HPDE6-E6E7 (cell line): Measurements from ENCODE around the gene VIPR1.
"Not testable (repeated sequence)": the region's sequence is repeated elsewhere in the genome, so short reads cannot be mapped to it uniquely, and the experiment has no call there.

Source experiments
- DNase-seq: peaks from one replicate; pipeline ENCODE4 v3.0.0; 2011; ENCODE audit warnings: missing footprints; ENCODE audit errors: extremely low spot score

Gene VIPR1

GRCh38 chr3:42575137-42575741 is 72.8 kb downstream of the VIPR1 start:
- DNase-seq = no peak

DNA sequence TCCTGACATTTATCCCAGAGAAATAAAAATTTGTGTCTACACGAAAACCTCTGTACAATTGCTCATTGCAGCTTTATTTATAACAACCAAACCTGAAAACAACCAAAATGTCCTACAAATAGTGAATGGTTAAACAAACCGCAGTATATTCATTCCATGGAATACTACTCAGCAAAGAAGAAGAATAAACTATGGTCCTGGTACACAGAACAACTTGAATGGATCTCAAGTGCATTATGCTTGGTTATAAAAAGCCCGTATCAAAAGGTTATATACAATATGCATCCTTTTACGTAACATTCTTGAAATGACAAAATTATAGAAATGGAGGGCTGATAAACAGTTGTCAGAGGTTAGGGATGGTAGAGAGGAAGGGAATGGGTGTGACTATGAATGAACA is 75.6 kb downstream of the VIPR1 start:
- no peak for DNase-seq

- not testable (repeated sequence) for DNase-seq
Measured at GRCh38 chr3:42579346-42579745, 76.9 kb downstream of the VIPR1 start.

DNA sequence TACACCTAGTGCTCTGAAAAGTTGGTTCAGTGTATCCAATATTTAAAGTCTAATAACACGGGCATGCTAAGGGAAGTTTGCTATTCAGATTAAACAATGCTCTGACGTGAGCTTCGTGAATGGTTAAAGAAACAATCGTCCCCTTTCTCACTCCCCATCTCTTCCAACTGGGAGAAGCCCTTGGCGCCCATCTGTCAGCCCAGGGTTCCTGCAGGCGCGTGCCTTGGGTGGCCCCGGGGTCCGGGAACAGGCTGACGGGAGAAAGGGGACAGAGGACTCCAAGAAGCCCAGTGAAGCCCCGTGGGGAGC is 78.9 kb downstream of the VIPR1 start:
- no peak for DNase-seq

DNA sequence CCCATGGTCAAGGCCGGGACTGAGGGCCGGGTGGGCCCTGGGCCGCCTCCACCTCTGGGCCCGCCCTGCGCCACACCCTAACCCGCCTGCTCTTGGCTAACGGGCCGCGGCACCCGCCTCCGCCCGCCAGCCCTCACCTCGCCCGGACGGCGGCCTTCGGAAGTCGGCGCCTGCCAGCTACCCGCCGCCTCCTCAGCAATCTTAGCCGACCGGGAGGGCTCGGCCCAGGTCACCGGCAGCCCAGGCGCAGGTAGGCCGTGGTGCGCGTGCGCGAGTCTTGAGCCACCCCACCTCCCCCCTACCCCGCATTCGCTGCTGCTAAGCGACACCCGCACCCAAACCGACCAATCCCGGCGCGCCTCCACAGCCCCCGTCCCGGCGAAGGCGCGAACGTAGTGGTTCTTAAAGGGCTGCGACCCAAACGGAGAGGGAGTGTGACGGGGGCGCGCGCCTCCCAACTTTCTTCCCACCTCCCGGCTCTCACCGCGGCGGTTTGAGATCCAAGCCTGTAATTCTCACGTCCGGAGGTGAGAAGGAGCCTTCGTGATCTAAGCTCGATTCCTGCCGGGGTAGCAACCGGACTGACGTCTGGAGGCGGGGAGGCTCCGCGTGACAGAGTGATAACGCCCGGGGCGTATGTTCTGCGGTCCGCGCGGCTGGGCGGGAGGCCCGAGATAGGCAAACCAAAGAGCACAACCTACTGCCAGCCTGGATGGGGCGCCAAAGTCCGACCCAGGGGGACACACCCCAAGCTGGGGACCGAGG is 79.4 kb downstream of the VIPR1 start, which contains the start of gene SEC22C:
TSS of gene SEC22C (minus strand) at position 259 of the 765 bp plus-strand sequence. CDS start 12,921 bp downstream, outside the sequence.
- peak; percentile 86 for DNase-seq

DNA sequence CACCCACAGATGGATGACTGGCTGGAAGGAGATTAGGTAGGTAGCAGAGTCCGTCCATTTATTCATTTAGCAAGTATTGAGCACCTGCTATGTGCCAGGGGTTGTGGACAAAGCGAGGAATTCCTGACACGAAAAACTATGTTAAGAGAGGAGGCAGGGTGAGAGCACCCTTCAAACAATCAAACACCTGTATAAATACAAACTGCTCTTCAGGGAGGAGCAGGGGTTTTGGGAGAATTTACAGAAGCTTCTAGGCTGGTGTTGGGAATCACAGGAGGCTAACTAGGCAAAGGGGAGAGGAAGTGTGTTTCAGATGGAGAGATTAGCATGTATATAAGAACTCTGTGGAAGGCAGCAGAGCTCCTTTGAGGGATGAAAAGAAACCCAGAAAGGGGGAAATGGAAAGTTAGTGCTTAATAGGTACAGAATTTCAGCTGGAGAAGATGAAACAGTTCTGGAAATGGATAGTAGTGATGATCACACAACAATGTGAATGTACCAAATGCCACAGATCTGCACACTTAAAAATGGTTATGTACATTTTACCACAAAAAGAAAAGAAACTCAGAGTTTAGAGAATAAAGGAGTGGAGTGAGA is 80.1 kb downstream of the VIPR1 start:
- DNase-seq = no peak
